Activated T-helper 1 cell treated with Interleukin-2 at 50 U/mL for 16 hours (primary cell): ENCODE measurements around the gene PTGER1.

Source experiments
- DNase-seq: peaks from one replicate; pipeline ENCODE4 v3.0.0-alpha.2; 2020; ENCODE audit warnings: low read depth

Gene PTGER1

DNA sequence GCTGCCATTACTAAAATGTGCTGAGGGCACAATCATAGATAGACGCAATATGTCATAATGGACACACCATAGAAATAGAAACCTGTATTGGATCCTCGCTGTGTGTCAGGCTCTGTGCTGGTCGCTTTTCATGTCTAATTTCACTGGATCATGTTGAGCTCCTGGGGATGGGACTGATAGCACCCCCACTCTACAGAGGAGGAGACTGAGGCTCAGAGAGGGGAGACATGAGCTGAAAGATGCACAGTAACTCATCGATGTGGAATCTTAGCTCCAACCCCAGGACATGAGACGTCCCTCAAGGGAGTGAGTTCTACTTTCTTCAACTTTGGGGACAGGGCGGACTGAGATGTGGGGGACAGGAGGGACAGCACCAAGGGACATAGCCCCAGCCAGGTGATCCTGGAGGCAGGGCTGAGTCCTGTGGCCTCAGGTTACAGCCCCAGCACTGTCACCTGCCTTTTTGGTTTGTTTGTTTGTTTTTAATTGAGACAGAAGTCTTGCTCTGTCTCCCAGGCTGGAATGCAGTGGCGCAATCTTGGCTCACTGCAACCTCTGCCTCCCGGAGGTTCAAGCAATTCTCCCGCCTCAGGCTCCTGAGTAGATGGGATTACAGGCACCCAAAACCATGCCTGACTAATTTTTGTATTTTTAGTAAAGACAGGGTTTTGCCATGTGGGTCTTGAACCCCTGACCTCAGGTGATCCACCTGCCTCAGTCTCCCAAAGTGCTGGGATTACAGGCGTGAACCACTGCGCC is 27.4 kb upstream of the PTGER1 start:
- no peak for DNase-seq

DNA sequence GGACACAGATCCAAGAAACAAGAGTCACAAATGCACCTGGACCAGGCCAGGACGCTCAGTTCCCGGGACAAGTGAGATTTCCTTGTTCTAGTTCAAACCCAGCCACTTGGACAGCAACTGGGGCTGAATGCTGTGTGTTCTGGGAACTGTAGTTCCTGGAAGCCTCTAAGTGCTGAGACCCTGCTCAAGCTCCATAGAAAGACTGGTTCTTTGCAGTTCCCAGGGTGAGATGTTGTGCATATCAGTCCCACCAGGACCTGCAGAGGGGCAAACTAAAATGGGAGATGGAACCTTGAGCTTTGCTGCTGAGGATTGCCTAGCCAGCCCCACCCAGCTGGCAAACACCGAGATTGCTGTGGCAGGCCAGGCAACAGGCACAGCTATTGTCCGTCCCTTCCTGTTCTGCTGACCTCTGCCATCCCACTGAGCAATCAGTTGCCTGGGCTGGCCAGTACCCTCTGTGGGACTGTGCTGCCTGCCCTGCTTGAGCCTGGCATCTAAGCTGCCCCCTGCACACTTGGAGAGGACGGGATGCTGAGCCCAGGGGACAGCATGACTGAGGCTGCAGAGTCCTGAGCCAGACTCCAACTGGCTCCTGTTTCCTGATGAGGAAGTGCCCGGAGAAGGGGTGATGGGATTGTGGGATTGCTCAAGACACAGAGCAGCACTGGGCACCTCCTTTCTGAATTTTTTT is 22.2 kb upstream of the PTGER1 start:
- DNase-seq: no peak

DNA sequence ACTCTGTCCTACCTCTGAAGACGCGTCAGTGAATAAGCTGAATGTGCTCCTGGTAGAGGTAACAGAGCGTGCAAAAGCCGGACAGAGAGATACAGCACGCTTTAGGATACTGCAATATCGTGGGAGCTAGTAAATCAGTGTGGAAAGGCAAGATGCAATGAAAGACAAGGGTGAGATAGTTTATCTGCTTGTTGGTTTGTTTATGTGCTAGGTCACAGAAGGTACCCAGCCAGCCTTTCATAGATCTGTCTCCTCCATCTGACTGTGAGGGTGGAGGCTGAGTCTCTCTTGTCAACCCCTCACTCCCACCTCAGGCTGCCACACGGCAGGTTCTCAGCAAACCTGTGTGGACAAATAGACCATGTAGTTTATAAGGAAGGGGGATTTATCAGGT is 21.7 kb upstream of the PTGER1 start:
- no peak for DNase-seq

DNA sequence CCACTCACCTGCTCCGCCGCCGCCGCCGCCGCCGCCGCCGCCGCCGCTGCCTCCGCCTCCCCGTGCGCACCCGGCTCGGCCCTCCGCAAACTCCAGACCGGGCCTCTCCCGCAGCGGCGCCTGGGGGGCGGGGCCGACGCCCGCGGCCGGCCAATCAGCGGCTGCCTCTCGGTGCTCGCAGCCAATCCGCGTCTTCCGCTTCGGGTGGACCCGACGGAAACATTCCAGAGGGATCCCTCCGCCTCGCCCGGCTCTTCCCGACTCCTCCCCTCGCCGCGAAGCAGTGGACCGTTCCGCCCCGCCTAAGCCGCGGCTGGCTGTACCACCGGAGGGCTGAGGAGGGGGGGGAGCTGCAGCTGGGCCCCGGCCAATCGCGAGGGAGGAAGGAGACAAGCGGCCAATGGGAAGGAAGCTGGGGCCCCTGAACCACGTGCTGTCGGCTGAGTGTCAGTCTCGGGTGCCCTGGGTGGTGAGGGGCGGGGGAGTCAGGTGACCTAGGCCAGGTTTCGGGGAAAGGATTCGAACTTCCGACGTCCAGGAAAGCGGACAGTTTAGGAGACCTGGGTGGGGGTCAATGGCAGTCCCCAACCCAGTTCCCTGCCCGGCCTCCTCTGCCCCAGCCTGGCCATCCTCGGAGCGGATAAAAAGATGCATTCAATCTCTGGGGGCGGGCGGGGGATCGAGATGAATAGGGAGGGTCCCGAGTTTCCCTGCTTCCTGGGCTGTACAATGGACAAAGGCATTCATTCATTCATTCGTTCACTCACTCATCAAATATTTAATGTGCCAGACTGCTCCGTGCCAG is 21.1 kb upstream of the PTGER1 start, which contains the start of gene GIPC1:
Gene GIPC1, minus strand, starts transcription at position 99 of the 805 bp plus-strand sequence. CDS start 13,151 bp downstream, outside the sequence.
- DNase-seq: peak; percentile 73

DNA sequence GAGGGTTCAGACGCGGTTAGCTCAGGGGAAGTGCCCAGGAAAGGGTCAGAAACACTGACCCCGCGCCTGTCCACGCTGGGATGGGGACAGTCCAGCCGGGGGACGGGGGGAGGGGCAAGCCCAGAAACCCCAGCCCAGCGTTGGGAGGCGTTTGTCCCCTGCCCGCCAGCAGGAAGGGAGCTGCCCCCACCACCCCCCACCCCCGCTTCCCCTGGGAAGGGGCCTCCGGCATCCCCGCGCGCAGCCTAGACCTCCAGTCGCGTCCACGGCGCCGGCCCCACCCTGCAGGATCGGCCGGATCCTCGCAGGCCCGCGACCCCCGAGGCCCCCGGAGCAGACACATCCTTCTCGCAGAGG is 20.5 kb upstream of the PTGER1 start:
- no peak for DNase-seq

DNA sequence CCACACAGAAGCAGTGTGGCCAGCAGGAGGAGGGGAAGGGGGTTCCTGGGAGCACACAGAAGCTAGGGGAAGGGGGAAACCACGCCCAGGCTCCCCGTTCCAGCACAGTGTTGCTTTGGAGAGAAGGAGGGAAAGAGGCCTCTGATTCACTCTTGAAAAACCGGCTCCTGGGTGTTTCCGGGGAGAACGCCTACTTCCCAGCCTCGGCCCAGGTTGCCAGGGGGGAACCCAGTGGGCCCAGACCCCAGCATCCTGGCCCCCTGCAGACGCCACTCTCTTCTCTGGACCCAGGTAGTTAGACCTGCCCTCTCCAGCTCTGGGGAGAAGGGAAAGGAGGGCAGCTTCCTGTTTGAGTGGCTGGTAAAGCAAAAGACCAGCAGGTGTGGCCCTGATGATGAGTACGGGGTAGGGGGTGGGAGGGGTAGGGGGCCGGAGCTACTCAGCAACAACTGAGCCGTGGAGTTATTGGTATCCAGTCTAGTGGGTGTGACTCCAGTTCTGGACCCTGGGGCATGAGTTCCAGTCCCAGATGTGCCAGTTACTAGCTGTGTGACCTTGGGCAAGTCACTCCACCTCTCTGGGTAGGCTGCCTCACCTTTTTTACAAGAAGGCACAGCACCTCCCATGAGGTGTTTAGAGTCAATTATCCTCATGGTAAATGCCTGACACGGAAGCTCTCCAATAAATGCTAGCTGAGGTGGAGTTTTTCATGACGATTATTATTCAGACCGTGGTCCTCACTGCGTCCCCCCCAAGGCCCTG is 19.9 kb upstream of the PTGER1 start:
- no peak for DNase-seq

DNA sequence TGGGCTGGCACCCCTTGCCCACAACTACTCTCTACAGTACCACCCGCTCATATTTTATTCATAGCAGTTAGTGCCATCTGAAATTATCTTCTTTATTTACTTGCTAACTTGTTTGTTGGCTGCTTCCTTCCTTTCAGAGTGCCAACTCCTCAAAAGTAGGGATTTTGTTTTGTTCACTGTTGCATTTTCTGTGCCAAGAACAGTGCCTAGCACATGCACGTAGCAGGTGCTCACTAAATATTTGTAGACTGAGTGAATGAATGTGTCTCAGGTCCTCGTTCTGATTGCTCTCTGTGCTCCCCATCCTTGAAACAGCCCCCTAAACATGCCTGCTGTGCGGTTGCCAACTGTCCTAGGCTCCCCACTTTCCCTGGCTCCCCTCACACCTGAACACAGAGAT is 19.3 kb upstream of the PTGER1 start:
- no peak for DNase-seq

DNA sequence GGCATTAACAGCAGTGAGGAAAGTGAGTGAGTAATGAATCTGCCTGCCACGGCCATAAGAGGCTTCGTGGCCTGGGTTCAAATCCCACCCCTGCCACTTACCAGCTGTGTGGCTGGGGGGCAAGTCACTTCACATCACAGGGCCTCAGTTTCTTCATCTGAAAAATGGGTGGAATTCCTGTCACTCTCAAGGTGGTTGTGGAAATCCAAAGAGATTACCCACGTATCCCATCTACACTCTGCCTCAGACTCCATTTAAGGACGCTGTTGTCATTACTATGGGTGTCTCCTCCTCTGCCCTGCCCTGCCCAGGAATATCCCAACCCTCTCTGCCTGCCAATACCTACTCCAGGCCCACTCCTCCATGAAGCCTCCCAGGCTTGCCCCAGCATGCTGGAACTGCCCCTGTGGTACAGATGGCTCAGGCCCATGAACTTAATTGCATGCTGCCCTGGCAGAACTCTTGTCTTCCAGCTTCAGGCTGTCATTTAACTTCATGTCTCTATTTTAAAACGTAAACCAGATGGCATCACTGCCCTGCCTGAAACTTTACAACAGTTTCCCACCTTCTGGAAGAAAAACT is 17.7 kb upstream of the PTGER1 start:
- no peak for DNase-seq

DNA sequence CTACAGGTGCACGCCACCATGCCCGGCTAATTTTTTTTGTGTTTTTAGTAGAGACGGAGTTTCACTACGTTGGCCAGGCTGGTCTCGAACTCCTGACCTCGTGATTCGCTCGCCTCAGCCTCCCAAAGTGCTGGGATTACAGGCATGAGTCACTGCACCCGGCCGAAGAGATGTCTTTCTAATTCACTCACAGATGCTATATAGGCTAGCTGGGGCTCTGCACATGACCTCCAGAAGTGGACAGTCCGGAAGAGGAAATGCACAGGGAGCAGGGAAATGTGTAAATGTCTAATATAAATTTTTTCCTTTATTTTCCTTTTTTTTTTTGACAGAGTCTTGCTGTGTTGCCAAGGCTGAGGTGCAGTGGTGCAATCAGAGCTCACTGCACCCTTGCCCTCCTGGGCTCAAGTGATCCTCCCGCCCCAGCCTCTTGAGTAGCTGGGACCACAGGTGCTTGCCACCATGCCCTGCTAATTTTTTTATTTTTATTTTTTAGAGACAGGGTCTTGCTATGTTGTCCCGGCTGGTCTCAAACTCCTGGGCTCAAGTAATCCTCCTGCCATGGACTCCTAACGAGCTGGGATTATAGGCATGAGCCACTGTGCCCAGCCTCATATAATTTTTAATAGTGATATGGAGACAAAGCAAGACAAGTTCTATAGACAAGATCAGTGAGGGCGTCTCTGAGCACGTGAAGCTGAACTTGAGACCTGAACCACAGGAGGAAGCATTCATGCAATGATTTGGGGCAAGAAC is 12.4 kb upstream of the PTGER1 start:
- DNase-seq: no peak

DNA sequence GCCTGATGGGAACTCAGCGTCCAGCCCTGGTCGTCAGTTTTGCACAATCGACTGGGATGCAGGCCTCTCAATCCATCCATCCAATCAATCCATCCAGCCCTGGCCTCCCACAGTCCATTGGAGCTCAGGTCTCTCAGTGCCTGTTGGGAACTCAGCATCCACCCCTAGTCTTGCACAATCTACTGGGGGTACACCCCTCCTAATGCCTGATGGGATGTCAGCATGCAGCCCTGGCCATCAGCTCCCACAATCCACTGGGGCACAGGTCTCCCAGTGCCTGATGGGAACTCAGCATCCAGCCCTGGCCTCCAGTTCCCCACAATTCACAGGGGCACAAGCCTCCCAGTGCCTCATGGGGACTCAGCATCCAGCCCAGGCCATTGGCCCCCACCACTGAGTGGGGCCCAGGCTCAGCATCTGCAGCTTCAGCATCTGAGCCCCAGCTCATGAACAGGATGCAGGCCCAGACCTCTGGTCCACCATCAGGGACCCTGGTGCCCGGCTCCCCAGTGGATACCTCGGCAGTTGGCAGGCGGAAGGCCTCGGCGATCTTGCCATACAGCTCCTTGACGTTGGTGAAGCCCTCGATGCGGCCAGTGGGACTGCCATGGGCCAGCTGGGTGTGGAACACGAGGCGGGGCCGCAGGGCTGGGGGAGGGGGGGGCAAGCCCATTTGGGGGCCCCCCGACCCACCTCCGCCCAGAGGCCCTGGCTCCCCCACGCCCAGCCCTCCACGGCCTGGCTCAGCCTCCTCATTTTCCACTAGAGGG is 7.2 kb upstream of the PTGER1 start:
- no peak for DNase-seq

DNA sequence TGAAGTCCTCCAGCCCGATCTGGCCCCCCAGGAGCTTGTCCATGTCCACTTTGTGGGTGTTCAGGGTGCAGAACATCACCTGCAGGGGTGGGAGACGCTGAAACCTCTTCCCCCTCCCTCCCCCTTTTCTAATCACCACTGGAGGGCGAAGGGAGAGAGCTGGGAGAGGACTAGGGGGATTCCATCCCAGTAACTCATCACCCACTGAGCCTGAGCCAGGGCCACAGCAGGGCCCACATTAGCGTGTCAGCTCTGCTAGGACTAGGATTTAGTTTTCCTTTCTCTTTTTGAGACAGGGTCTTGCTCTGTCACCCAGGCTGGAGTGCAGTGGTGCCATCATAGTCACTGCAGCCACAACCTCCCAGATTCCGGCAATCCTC is 5.5 kb upstream of the PTGER1 start:
- DNase-seq: no peak

DNA sequence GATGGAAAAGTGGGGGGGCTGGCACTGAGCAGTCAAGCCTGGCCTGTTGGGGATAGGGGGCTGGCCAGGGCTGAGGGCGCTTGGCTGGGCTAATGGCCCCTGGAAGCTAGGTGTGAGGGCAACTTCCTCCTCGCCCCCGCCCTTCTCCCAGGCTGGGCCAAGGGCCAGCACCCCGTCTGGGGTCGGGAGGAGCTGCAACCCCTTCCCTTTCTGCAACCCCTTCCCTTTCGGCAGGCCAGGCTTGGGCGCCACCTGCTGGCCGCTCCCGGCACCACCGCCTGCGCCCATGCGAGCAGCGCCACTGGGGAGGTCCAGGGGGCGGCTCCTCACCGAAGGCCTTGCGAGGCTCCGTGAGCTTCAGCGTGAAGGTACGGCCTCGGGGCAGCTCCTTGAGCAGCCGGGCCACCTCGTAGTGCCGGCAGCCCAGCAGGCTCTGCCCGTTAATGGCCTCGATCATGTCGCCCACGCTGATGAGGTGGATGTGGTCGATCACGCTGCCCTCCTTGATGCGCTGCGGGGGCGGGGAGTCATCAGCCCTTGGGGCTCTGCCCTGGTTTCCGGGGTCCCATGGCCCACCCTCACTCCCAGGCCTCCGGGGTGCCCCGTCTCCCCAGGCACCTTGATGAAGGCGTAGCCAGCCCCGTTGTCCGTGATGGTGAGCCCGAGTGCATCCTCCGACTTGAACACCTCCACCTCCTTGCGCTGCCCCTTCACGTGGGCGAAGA is 5.0 kb upstream of the PTGER1 start:
- peak; percentile 60 for DNase-seq

DNA sequence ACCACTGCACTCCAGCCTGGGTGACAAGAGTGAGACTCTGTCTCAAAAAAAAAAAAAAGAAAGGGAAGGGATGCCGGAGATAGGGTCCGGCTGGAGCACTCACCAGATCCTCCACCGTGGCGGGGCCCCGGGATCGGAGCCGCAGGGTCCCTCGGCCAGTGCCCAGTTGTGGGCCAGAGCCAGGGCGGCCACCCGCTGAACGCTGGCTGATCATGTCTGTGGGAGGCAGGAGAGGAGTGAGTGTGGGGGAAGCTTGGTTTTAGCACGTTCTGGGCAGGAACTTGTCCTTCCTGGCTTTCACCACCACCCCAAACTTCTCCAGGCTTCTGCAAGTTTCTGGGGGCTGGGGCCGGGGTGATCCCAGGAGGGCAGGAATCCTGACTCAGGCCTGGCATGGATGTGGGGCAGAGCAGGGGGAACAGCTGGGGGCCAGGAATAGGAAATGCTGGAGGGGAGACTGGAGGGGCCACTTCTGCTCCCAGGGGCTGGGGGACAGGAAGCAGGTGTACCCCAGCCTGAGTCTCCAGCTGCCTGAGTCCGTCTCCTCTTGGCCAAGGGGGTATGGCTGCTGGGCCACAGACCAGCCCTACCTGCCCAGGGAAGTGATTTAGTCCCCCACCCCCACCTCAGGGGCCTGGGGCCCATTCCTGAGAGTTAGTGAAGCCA is 4.3 kb upstream of the PTGER1 start:
- no peak for DNase-seq

DNA sequence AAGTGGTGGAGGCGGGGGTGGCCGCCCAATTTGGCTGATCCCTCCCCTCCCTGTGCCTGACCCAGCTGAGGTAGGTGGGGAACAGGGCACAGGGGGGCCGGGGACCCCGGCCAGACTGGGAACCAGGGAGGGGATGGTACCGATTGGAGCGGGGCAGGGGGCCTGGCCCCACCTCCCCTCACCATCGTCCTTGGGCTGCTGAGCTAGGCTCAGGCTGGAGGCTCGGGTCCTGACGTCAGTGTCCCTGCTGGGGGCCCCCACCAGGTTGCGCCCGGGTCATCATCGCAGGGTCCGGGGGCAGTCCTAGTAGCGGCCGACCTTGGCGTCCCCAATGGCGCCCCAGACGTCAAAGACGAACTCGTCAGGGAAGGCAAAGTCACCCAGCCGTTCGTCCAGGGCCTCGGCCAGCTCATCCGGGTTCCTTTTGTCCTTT is 3.0 kb upstream of the PTGER1 start:
- no peak for DNase-seq

DNA sequence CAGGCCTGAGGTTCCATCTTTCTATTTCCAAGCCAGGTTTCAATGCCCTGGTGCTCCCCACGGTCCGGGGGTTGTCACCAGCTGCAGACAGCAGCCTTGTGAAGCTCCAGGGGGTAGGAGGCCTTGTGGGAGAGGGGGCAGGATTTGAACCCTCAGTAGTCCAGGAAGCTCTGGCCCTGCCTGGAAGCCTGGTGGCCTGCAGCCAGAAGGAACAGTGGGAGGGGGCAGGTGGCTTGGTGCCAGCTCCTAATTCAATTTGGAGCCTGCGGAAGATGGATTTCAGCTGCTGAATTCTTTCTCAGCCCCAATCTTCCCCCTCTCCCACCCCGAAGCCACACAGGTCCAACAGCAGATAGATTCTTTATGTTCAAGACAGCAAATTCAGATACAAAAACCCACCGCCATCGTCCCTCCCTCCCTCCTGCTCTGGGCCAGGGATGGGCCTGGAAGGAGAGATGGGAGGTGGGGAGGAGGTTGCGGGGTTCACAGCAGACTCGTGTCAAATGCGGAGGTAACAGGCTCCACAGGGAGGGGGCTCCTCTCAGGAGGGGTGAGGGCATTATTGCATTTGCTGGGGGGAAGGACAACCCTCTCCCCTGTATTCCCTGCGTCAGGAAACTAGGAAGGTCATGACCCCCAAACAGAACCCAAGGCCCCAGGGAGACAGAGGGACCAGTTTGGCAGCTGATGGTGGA is 2.4 kb upstream of the PTGER1 start:
- no peak for DNase-seq

DNA sequence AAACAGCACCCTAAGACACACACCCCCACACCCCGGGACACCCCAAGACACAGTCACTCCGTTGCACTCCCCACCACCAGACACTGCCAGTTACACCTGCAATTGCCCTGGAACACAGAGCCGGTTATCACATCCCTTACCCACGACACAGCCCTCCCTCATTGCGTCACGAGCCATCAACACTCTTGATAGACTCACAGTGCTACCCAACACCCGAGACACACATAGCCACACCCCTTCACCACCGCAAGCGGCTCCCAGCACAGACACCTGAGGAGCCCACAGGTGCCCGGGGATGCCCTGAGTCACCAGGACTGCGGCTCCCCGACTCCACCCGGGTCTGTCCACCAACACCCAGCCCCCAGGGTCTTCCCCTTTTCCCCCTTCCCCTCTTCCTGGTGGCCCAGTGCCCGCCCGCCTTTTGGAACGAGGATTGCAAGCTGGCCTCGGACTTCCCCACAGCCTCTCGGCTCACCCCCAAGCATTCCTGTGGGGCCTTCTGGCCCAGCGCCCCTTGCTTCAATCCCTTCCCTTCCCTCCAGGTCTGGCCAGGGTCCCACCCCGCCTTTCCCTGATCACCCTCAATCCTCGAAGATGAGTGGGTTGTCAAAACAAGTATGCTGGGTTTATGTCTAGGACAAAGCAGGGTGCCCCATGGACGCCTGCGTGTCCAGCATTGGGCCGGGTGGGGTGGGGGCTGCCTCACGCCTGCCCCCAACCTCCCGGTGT is 1.7 kb upstream of the PTGER1 start:
- DNase-seq: no peak

DNA sequence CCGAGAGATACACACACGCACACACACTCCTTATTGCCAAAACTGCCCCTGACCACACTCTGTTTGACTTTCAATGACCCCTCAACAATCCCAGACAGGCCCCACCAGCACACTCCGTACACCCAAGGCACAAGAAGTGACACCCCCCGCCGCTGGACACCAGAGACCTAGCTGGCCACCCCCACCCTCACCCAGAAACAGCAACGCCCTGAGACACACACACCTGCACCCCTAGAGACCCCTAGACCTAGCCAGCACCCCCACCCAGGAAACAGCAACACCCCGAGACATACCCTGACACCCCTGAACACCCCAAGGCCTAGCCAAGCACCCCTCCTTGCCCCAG is 1.1 kb upstream of the PTGER1 start:
- no peak for DNase-seq

DNA sequence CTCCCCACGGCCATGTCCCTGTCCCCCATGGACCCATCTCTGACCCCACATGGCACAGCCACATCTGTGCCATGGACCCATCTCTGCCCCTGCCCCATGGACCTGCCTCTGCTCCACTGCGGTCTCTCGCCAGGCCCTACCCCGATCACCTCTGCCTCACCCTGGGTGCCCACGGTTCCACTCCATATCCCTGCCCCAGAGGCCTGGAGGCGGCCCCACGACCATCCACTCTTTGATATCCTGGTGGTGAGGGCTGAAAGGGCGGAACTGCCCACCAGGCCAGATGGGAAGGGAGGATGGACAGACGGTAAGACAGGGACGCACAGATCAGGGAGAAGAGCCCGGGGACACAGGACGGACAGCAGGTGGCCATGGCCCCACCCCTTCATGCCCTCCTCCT is 327 bp downstream of the PTGER1 start:
- DNase-seq: no peak
